ENCODE results near the gene MUC6.
A peak's percentile ranks its signal among the peaks of the same experiment; 100 is the strongest.

MUC6 gene

GRCh38 chr11:971092-971690, 65.3 kb downstream of the MUC6 start:
- DNase-seq (ENCODE audit: low spot score), result no peak
- TF ChIP-seq CTCF (IDR thresholded peaks at IDR 0.05; ENCODE audit: extremely low read depth, missing control alignments), result no peak

DNA sequence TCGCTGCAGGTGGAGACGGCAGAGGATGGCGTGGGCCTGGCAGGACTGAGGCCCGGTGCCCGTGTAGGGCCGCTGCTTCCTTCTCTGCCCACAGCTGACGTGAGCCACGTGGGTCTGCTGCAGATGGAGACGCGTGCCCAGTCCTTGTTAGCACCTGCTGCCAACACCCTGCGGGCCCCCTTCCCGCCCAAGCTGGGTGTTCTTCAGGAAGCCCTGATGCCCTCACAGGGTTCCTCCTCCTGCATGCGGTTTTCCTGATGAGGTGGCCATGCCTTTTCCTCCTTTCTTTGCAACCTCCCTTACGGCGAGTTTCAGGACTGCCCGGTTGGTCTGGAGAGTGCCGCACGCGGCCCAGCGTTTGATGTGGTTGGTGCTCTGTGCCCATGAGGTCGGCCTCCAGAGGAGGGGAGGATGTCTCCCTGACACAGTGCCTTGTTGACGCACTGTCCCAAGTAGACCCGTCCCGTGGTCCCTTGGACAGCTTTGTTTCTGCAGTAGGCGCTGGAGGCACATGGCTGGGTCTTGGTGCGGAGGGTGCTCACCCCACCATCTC, 66.1 kb downstream of the MUC6 start:
- peak; percentile 10 for DNase-seq (ENCODE audit: low spot score)
- TF ChIP-seq CTCF (IDR thresholded peaks at IDR 0.05; ENCODE audit: extremely low read depth, missing control alignments), result no peak

DNA sequence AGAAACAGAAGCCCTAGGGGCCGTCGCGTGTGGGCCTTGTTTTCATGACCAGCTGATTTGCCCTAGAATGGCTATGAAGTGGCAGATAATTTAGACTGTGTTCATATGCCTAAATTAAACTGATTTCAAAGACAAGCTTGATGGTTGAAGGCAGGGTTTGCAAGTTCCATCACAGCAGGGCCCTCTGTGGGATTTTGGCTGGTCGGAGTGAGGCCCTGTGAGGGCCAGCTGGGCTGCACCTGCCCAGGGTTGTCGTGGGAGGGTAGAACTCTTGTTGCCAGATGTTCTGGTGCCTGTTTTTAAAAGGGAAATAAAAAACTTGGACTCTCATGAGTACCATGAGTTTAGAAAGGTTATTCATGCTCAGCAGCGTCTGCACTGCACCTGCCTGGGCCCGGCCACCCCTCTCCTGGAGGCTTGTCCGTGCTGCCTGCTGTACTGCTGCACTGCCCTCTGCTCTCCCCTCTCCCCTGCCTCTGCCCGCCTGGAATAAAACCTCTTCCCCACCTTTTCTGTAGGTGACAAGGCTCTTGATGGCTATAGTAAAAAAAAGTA, 66.8 kb downstream of the MUC6 start:
- TF ChIP-seq CTCF (IDR thresholded peaks at IDR 0.05; ENCODE audit: extremely low read depth, missing control alignments), result no peak
- DNase-seq (ENCODE audit: low spot score), result no peak

DNA sequence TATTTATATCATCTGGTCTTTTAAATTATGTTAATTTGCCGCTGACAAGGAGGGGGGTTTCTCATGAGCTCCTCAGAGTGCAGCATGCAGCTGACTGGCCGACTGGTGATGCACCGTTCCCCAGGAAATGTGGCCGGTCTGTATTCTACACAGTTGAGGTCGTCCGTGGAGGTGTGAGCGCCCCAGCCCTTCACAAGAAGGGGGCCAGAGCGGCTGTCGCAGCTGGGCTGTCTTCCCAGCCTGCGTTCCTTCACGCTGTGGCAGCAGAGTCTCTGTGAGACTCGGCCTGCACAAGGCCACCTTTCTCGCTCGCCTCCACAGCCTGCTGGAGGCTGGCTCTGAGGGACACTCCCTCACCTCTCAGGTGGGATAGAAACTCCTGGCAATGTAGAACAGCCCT, 67.7 kb downstream of the MUC6 start:
- no peak for TF ChIP-seq CTCF (IDR thresholded peaks at IDR 0.05; ENCODE audit: extremely low read depth, missing control alignments)

DNA sequence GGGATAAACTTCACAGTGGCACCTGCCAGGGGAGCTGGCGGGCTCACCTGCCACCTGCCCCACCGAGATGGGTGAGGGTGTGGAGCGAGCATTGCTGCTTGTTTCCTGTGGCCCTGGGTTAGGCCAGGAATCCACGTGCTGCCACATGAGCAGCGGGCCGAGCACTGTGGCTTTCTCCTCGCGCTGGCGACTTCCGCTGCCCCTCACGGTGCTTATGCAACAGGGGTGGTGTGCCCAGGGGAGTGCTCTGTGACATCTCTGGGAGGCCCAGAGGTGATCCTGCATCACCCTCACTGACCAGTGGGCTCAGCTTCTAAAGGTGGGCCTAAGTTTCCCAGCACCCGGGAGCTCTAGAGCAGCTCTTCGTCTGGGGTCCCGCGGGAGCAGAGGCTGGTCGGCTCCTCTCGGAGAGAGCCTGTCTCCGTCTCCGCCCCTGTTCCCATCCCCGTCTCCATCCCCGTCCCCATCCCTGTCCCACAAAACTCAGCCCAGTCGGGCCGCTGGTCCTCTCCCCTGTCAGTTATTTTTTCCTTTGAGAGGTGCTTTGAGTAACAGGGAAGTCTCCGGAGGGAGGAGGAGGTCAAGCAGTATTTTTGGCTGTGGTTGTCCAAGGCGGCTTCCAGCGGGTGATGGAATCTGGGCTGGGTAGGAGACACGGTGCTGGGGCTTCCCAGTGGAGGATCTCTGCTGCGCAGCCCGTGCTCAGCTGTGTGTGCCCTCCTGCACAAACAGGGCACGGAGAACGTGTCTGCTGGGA, 68.3 kb downstream of the MUC6 start:
- no peak for DNase-seq (ENCODE audit: low spot score)
- TF ChIP-seq CTCF (IDR thresholded peaks at IDR 0.05; ENCODE audit: extremely low read depth, missing control alignments), result no peak

More for the DNA sequence above, 67.7 kb downstream of the MUC6 start:
- DNase-seq (ENCODE audit: low spot score), result no peak

GRCh38 chr11:965206-965775, 71.2 kb downstream of the MUC6 start:
- no peak for TF ChIP-seq CTCF (IDR thresholded peaks at IDR 0.05; ENCODE audit: extremely low read depth, missing control alignments)
- DNase-seq (ENCODE audit: low spot score), result peak; percentile 14

- no peak for DNase-seq (ENCODE audit: low spot score)
- TF ChIP-seq CTCF (IDR thresholded peaks at IDR 0.05; ENCODE audit: extremely low read depth, missing control alignments), result no peak
These were observed 72.7 kb downstream of the MUC6 start for GRCh38 chr11:963852-964251.

Measured in GM20000 (cell line).